ENCODE measurements around the gene ENDOD1.

The ENDOD1 gene

DNA sequence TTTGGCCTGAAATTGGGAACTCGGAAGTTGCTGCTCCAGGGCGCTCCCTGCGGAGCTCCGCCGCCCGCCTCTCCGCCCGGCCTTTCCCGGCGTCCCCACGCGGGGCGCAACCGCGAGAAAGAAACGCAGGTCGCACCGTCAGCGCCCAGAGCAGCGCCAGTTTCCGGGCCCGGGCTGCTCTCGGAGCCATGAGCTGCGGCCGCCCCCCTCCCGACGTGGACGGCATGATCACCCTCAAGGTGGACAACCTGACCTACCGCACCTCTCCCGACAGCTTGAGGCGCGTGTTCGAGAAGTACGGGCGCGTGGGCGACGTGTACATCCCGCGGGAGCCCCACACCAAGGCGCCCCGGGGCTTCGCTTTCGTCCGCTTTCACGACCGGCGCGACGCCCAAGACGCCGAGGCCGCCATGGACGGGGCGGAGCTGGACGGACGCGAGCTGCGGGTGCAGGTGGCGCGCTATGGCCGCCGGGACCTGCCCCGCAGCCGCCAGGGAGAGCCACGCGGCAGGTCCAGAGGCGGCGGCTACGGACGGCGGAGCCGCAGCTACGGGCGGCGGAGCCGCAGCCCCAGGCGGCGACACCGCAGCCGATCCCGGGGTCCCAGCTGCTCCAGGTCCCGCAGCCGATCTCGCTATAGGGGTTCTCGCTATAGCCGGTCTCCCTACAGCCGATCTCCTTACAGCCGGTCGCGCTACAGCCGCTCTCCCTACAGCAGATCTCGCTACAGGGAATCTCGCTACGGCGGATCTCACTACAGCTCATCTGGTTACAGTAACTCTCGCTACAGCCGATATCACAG, 22.4 kb upstream of the ENDOD1 start:
- Mint-ChIP-seq H3K27me3 (peaks cover 8% of the 10 kb centered on the region), H3K9me3 (no peaks in the 10 kb centered on the region), H3K4me3 (peak overlapping the region; percentile 95 to 99), H3K27ac (peak overlapping the region; percentile 98 to 99), H3K4me1 (peaks cover 23% of the 10 kb centered on the region)
- DNase-seq (peak; percentile 76 to 81), ATAC-seq (peak; percentile 78)

DNA sequence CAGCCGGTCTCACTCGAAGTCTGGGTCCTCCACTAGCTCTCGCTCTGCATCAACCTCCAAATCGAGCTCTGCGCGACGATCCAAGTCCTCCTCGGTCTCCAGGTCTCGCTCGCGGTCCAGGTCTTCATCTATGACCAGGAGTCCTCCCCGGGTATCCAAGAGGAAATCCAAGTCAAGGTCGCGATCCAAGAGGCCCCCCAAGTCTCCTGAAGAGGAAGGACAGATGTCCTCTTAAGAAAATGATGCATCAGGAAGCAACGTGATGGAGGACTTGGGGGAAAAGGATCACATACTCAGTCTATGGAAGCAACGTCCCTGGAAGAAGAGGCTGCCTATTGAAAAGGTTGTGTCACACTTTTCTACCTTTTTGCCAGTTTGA, 21.8 kb upstream of the ENDOD1 start:
- no peak for ATAC-seq
- H3K4me1 Mint-ChIP-seq: peaks cover 27% of the 10 kb centered on the region
- no peak for DNase-seq
- peak overlapping the region; percentile 98 to 99 for H3K27ac Mint-ChIP-seq
- H3K9me3 Mint-ChIP-seq: no peaks in the 10 kb centered on the region
- H3K27me3 Mint-ChIP-seq: peaks cover 3% of the 10 kb centered on the region
- peak overlapping the region; percentile 95 to 99 for H3K4me3 Mint-ChIP-seq

DNA sequence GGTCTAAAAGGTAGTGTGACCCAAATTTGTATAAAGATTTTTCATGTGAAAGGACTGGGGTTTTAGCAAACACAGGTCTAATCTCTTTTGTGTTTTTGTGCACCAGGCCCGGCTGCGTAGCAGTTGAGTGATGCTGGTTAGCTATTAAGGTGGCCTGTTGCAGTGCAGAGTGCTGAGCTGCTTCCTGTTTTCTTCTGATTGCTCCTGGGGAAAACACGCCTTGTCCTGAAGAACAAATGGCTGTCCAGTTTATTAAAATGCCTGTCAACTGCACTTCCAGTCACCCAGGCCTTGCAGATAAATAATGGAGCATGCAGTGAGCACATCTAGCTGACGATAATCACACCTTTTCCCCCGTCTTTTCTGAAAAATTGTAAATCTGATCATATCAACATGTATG, 21.1 kb upstream of the ENDOD1 start:
- Mint-ChIP-seq H3K4me3 (peak overlapping the region; percentile 95 to 99), H3K27me3 (no peaks in the 10 kb centered on the region), H3K27ac (peak overlapping the region; percentile 98 to 99), H3K9me3 (no peaks in the 10 kb centered on the region), H3K4me1 (peaks cover 31% of the 10 kb centered on the region)
- ATAC-seq (peak; percentile 86), DNase-seq (peak; percentile 63 to 81)

DNA sequence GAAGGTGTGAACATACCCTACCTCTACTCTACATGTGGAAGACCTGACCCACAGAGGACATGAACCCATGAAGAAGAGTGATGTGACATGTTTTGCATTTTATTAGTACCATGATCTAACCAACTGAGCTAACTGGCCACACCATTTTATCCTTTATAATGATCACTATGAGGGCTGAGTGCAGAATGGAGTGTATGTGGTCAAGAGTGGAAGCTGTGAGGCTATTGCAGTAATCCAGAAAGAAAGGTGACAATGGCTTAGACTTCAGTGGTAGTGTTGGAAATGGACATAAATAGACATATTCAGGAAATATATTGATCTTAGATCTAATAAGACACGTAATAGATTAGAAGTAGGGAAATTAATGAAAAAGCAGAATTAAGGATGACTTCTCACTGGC, 19.2 kb upstream of the ENDOD1 start:
- Mint-ChIP-seq H3K4me1 (peaks cover 31% of the 10 kb centered on the region), H3K27ac (no peak overlapping the region)
- ATAC-seq: no peak

DNA sequence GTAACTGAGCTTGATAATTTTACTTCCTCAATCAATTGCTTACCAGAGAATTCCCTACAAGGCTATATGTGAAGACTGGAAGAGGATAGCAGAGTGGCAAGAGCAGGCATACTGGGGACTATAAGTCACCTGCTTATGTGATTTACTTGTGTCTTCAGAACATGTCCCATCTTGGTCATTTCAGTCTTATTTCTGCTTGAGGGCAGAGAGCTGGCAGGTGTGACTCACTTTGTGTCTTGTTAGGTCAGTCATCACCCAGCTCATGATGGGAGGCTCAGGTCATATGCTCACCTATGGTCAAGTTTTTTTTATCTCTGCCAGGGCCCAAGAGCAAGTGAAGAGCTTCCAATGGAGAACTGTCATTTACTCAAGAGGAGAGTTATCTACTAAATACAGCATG, 16.7 kb upstream of the ENDOD1 start:
- H3K4me3 Mint-ChIP-seq: no peak overlapping the region
- DNase-seq (no peak), ATAC-seq (no peak)
- H3K27ac Mint-ChIP-seq: no peak overlapping the region
- H3K27me3 Mint-ChIP-seq: no peaks in the 10 kb centered on the region
- H3K4me1 Mint-ChIP-seq: peaks cover 32% of the 10 kb centered on the region
- no peaks in the 10 kb centered on the region for H3K9me3 Mint-ChIP-seq

More for the DNA sequence above, 19.2 kb upstream of the ENDOD1 start:
- H3K9me3 Mint-ChIP-seq: no peaks in the 10 kb centered on the region
- H3K27me3 Mint-ChIP-seq: no peaks in the 10 kb centered on the region
- peak overlapping the region; percentile 1 to 32 for H3K4me3 Mint-ChIP-seq
- DNase-seq: no peak

DNA sequence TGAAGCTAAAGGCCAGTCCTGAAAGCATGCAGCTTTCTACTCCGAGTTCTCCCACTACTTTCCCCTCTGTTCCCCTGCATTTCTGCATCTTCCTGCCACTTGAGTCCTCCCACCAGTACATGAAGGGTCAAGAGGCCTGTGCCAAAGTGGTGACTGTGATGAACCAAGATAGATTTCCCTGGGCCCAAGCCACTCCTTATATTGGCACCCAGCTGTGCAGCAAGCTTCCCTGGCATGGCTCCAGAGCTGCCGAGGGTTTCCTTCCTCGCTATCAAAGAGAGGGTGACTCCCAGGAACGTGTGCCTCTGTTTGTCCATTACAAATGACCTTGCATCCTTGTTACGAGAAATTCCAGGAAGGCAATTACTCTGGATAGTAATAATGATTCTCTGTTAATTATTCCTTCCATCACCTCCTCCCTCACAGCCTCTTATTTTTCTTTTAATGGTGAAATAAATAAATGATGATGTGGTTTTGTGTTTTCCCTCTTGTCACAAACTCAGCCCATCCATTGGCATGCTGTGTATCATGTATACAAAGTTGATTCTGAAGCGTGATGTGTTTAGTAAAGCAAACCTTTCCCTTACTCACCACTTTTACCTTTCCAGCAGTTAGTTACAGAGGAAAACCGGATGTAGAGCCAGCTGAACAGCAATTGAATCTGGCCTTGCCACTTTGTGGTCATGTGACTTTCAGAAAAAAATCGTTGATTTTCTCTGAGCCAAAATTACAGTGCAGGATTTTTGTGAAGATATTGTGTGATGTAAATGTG, 14.7 kb upstream of the ENDOD1 start:
- no peak overlapping the region for H3K27ac Mint-ChIP-seq
- no peaks in the 10 kb centered on the region for H3K27me3 Mint-ChIP-seq
- no peaks in the 10 kb centered on the region for H3K9me3 Mint-ChIP-seq
- ATAC-seq (no peak), DNase-seq (no peak)
- H3K4me1 Mint-ChIP-seq: peaks cover 26% of the 10 kb centered on the region
- no peak overlapping the region for H3K4me3 Mint-ChIP-seq

DNA sequence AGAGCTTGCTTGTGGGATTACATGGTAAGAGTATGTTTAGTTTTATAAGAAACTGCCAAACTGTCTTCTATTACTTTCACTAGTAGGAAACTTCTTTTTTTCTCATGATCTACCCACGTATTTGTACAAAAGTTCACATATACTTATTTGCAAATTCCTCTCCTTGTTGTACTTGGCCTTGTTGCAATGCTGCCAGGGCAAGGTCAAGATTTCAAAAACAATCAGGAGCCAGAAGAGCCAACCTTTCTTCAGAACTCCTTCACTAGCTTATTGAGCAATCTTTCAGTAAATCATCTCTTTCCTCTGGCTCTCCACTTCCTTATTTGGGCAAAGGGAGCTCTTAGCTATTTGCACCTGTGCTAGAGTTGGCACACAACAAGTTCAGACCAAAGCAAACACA, 13.2 kb upstream of the ENDOD1 start:
- H3K27ac Mint-ChIP-seq: no peak overlapping the region
- DNase-seq: no peak
- ATAC-seq: no peak

DNA sequence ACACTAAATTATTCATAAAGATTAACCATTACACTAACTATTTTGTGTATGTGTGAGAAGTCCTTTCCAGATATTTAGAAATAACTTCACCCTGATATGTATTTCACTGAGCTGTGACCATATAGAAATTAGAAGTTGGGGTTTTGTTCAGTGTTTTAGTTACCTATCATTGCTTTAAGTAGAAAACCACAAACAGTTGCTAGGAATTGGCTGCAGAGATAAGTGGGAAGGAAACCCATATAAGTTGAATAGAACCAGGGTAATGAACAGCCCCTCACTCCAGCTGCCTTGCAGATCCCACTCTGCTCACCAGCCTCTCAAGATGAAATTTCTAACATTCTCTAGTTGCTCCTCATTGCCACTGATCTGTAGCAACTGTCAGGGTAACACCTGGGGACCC, 12.7 kb upstream of the ENDOD1 start:
- H3K4me3 Mint-ChIP-seq: no peak overlapping the region
- H3K27me3 Mint-ChIP-seq: no peaks in the 10 kb centered on the region
- DNase-seq (no peak), ATAC-seq (no peak)
- no peak overlapping the region for H3K27ac Mint-ChIP-seq
- peaks cover 15% of the 10 kb centered on the region for H3K4me1 Mint-ChIP-seq
- no peaks in the 10 kb centered on the region for H3K9me3 Mint-ChIP-seq

More for the DNA sequence above, 13.2 kb upstream of the ENDOD1 start:
- Mint-ChIP-seq H3K4me1 (peaks cover 15% of the 10 kb centered on the region), H3K4me3 (no peak overlapping the region), H3K9me3 (no peaks in the 10 kb centered on the region), H3K27me3 (no peaks in the 10 kb centered on the region)

DNA sequence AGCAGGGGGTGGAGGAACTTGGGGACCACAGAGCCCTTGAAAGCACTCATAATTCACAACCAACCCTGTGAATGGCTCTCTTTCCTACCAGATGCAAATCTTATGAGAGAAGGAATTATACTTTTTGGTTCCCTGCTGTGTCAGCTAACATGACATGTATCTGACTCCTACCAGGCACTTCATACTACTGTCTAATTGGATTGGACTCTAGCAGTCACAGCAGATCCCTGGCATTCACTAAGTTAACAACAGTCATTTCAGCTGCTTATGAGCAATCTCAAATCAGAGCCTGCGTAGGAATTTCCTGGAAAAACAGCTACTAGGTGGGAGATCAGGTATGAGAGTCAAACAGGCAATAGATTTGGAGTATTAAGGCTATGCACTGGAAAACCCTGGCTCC, 11.1 kb upstream of the ENDOD1 start:
- no peak overlapping the region for H3K4me3 Mint-ChIP-seq
- H3K9me3 Mint-ChIP-seq: no peaks in the 10 kb centered on the region
- DNase-seq (no peak), ATAC-seq (no peak)
- H3K27ac Mint-ChIP-seq: no peak overlapping the region
- H3K4me1 Mint-ChIP-seq: peaks cover 18% of the 10 kb centered on the region
- no peaks in the 10 kb centered on the region for H3K27me3 Mint-ChIP-seq

DNA sequence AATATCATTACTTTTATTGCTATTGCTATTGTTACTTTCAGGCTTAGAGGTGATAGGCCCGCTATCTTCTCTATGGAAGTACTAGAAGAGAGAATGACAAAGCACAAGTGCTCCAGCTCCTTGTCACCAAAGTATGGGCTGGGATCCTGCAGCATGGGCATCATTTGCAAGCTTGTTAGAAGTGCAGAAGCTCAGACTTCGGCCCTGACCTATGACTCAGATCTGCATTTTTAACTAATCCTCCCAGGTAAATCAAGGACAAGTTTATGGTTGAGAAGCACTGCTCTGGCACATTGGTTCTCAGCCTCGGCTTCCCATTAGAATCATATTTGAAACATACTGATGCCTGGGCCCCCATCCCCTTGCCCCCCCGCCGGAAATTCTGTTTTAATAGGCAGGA, 8.6 kb upstream of the ENDOD1 start:
- H3K4me1 Mint-ChIP-seq: peaks cover 39% of the 10 kb centered on the region
- DNase-seq: no peak
- no peaks in the 10 kb centered on the region for H3K27me3 Mint-ChIP-seq
- ATAC-seq: no peak
- no peaks in the 10 kb centered on the region for H3K9me3 Mint-ChIP-seq
- no peak overlapping the region for H3K27ac Mint-ChIP-seq
- no peak overlapping the region for H3K4me3 Mint-ChIP-seq

DNA sequence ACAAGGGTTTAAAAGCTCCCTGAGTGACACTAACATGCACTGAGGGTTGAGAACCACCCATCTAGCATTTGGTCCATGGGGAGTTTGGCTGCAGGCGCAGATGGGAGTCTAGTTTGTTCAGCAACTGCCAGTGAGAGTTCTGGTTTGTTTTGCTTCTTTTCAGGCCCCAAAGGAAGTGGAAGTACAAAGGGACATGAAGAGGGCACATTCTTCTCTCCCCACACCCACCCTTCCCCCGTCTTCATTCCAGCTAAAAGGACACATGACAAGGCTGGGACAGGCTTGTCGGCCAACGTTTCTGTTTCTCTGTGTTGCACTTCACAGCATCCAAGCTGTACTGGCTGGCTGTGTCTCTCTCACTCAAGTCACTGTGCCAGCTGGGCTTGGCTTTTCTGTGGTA, 8.2 kb upstream of the ENDOD1 start:
- Mint-ChIP-seq H3K4me3 (no peak overlapping the region), H3K27ac (no peak overlapping the region), H3K27me3 (no peaks in the 10 kb centered on the region), H3K4me1 (peaks cover 40% of the 10 kb centered on the region), H3K9me3 (no peaks in the 10 kb centered on the region)
- ATAC-seq (no peak), DNase-seq (no peak)

DNA sequence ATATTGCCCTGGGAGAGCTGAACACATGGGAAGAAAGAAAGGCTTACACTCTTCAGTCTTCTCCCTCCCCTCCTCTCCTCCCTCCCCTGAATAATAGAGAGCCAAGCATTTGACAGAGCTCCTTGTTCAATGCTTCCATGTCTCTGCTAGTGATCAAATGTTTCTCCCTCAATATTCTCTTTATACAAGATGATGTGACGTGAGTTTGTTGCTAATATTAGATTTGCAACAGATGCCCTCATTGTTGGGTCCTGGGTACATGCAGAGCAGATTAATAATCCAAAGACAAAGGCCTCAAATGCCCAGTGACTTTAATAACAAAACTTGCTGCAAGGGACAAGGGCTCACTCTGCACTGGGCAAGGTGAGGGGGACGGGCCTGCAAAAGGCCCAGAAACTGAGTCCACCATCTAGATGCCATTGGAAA, 7.1 kb upstream of the ENDOD1 start:
- no peak for ATAC-seq
- no peak for DNase-seq
- no peak overlapping the region for H3K4me3 Mint-ChIP-seq
- H3K9me3 Mint-ChIP-seq: no peaks in the 10 kb centered on the region
- peaks cover 36% of the 10 kb centered on the region for H3K4me1 Mint-ChIP-seq
- H3K27ac Mint-ChIP-seq: no peak overlapping the region
- H3K27me3 Mint-ChIP-seq: no peaks in the 10 kb centered on the region

DNA sequence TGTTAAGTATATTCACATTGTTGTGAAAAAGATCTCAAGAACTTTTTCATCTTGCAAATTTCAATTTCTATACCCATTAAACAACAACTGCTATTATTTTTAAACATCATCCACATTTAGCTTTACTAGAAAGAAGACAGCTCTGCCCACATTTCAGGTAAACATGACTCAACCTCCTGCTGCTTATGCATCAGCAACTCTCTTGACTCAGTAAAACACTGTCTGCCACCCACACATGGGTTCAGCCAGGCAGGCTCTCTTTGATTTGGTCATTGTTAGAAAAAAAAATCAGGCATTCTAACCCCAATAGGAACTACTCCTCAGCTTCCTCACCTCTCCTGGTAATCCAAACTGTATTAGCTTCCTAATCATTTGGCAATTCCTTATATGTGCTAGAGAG, 5.1 kb upstream of the ENDOD1 start:
- H3K9me3 Mint-ChIP-seq: no peaks in the 10 kb centered on the region
- DNase-seq: peak; percentile 43 to 57
- peak overlapping the region in 1 of 2 donors; percentile 80 for H3K27ac Mint-ChIP-seq

DNA sequence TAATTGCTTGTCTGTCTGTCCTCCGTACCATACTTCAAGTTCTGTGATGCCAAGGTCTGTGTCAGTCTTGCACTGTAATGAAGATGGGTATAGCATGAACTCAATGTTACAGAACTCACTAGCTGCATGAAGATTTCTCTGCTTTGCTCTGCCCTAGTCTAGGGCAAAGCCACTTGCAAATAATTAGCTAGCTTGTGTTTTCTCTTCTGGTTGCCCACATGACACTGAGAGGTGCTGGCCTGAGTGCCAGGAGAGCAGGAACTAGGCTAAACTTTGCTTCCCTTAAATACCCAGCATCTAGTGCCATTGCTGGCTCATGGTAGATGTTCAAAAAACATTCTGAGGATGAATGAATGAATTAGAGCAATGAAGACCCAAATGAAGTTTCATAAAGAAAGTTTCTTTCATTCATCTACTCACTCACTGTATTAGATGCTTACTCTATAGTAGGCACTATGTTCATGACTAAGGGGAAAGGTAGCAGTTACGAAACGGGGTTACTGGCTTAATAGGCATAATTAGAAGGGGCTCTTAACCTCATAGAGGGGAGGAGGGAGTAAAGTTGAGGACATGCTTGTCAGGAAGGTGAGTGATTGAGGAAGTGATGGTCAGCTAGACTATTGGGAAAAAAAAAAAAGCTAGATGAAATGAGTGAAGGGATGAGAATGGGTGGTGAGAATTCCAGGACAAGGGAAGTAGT, 4.4 kb upstream of the ENDOD1 start:
- peak overlapping the region in 1 of 2 donors; percentile 16 for H3K4me3 Mint-ChIP-seq
- peak overlapping the region; percentile 3 to 72 for H3K27ac Mint-ChIP-seq
- H3K9me3 Mint-ChIP-seq: no peaks in the 10 kb centered on the region
- H3K27me3 Mint-ChIP-seq: no peaks in the 10 kb centered on the region
- DNase-seq (no peak), ATAC-seq (no peak)
- peaks cover 49% of the 10 kb centered on the region for H3K4me1 Mint-ChIP-seq

More for the DNA sequence above, 5.1 kb upstream of the ENDOD1 start:
- Mint-ChIP-seq H3K4me1 (peaks cover 49% of the 10 kb centered on the region), H3K27me3 (no peaks in the 10 kb centered on the region), H3K4me3 (peak overlapping the region; percentile 1 to 36)
- peak; percentile 78 for ATAC-seq

DNA sequence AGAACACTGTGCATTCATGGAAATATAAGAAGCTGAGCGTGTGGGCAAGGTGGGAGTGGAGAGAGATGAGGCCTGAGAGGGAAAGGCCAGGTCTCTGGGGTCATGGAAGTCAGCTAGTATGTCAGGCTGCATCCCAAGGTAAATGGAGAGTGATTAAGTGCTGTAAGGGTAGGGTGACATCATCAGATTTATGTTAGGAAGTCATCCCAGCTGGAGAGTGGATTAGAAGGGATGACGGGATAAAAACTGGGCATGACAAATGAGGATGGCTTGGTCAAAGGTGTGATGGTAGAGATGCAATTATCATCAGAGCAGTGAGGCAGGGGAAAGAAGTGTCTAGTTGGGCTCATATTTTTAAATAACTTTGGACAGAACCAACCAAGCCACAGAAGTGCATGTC, 3.5 kb upstream of the ENDOD1 start:
- H3K27me3 Mint-ChIP-seq: no peaks in the 10 kb centered on the region
- H3K9me3 Mint-ChIP-seq: no peaks in the 10 kb centered on the region
- H3K27ac Mint-ChIP-seq: no peak overlapping the region
- no peak overlapping the region for H3K4me3 Mint-ChIP-seq
- DNase-seq (no peak), ATAC-seq (no peak)
- peaks cover 58% of the 10 kb centered on the region for H3K4me1 Mint-ChIP-seq
